ENCODE data around the gene VWC2L. TPM values are rescaled to one million over a fixed set of nuclear protein-coding genes. Genes with fewer than 3 reads are reported as not detected.

Gene VWC2L
- total and polyA plus RNA-seq, 2 of the 4 experiments (the other 2 are of a cell fraction): not detected

GRCh38 chr2:214593727-214594126, 182.9 kb downstream of the VWC2L start:
- H4K91ac ChIP-seq (ENCODE audit: insufficient read depth, low read depth, low read length): peak overlapping the region; percentile 85; the same call in 1 of the 2 replicates
- no peak overlapping the region for H2AK9ac ChIP-seq (replicated peaks; ENCODE audit: low read depth, low read length, poor library complexity)
- H2BK20ac ChIP-seq (ENCODE audit: low read depth, low read length): peak overlapping the region; percentile 94
- BruUV-seq (replicated peaks): no TSS peak
- H3K9ac ChIP-seq (ENCODE audit: low read depth, low read length): no peak overlapping the region
- no peaks in the 10 kb centered on the region; the same call in 1 of the 2 replicates for H3K4me1 ChIP-seq (ENCODE audit: control insufficient read depth, insufficient read depth, low read length)
- H3K27me3 ChIP-seq (ENCODE audit: control insufficient read depth, insufficient read depth, low read length): no peaks in the 10 kb centered on the region
- no peak overlapping the region for H3K27ac ChIP-seq (ENCODE audit: insufficient read depth, low read length)
- TF ChIP-seq MXI1 (IDR thresholded peaks at IDR 0.05; ENCODE audit: borderline replicate concordance, low read depth, low read length) (0 out of 2 replicates have a peak, but pooled peaks have one; percentile 33), FOS (IDR thresholded peaks at IDR 0.05; ENCODE audit: low read depth, low read length) (peak; percentile 55; the same call in 1 of the 2 replicates), MAZ (IDR thresholded peaks at IDR 0.05; ENCODE audit: borderline replicate concordance, low read depth, low read length) (peak; percentile 52; the same call in 1 of the 2 replicates), NFE2L2 (IDR thresholded peaks at IDR 0.05; ENCODE audit: low read depth, low read length) (no peak), BHLHE40 (IDR thresholded peaks at IDR 0.05; ENCODE audit: low read depth, low read length) (0 out of 2 replicates have a peak, but pooled peaks have one; percentile 4)
- ChIA-PET CTCF (no interaction called here), POLR2A (ENCODE audit: unreplicated experiment) (no interaction called here)
- dilution Hi-C loops (cut with HindIII; ENCODE audit: low sequenced_read_pairs, unreplicated experiment): no loop called here
- H4K8ac ChIP-seq (ENCODE audit: low read depth in 2 of 2, low read length in 2 of 2): peak overlapping the region; percentile 18 to 72; a peak in 2 of 4 replicates
- H3K18ac ChIP-seq (ENCODE audit: low read depth, low read length): peak overlapping the region; percentile 81; the same call in 1 of the 2 replicates
- ATAC-seq (ENCODE audit: low read depth): peak; percentile 99
- 0 out of 2 replicates have a peak overlapping the region, but pooled peaks have one; percentile 5 for H2AK5ac ChIP-seq (ENCODE audit: low read depth, low read length)
- no CpG with 5 or more reads among the region's 1 CpG for WGBS, 2 experiments (ENCODE audit: extremely low coverage in 2 of 2, insufficient read length in 1 of 2)
- H3K23ac ChIP-seq (ENCODE audit: low read depth, low read length): 0 out of 2 replicates have a peak overlapping the region, but pooled peaks have one; percentile 37
- H3K4me3 ChIP-seq (ENCODE audit: insufficient read depth, low read depth, low read length): no peak overlapping the region
- intact Hi-C loops (cut with micrococcal nuclease): loop anchor here (5.0 kb wide), 2 partner anchors 46 to 214 kb away; partner anchors contain the start of gene BARD1
- peak overlapping the region; percentile 56 for H3K4ac ChIP-seq (ENCODE audit: low read depth, low read length)
- no peak overlapping the region for H2BK15ac ChIP-seq (ENCODE audit: low read depth, low read length)
- no peak overlapping the region for H3K14ac ChIP-seq (replicated peaks; ENCODE audit: low read depth, low read length)
- H3K79me1 ChIP-seq (ENCODE audit: low read depth in 1 of 2, low read length in 2 of 2): no peaks in the 10 kb centered on the region
- no peaks in the 10 kb centered on the region for H3K36me3 ChIP-seq (ENCODE audit: control insufficient read depth, insufficient read depth, low read length)
- no peaks in the 10 kb centered on the region for H3K9me1 ChIP-seq (ENCODE audit: insufficient read depth, low read length)
- in situ Hi-C loops (cut with MboI; ENCODE audit: low sequenced_read_pairs): no loop called here
- no peak overlapping the region for H3K56ac ChIP-seq (ENCODE audit: extremely low read depth, insufficient read depth, low read length)
- no peaks in the 10 kb centered on the region for H4K20me1 ChIP-seq (ENCODE audit: insufficient read depth, low read length)
- H3K4me2 ChIP-seq (ENCODE audit: low read depth, low read length): peak overlapping the region; percentile 58; the same call in 1 of the 2 replicates
- no peaks in the 10 kb centered on the region for H3K9me3 ChIP-seq (ENCODE audit: control insufficient read depth, insufficient read depth, low read length)
- 0 out of 2 replicates have a peak overlapping the region, but pooled peaks have one; percentile 2 for H4K5ac ChIP-seq (ENCODE audit: low read depth, low read length)
- peak overlapping the region; percentile 95 for H2BK5ac ChIP-seq (ENCODE audit: low read depth, low read length, poor library complexity, severe bottlenecking)
- peak overlapping the region; percentile 40 for H2AFZ ChIP-seq (replicated peaks; ENCODE audit: low read length, poor library complexity)
- DNase-seq: peak; percentile 93
- H2BK120ac ChIP-seq (ENCODE audit: low read depth, low read length): peak overlapping the region; percentile 95

All from IMR-90 (cell line).